Stimulated activated CD4-positive, alpha-beta T cell treated with anti-CD3 and anti-CD28 coated beads, Interleukin-12 subunit alpha, Interleukin-12 subunit beta, amount 100 ng/mL, for 48 hours (primary cell): ENCODE results near the gene AJAP1.

Source experiments
- DNase-seq, 3 donors: peaks; one replicate each; pipeline ENCODE4 v3.0.0-alpha.2; 2020; ENCODE audit warnings: low read depth in 2 of 3, low spot score in 1 of 3

The AJAP1 gene

DNA sequence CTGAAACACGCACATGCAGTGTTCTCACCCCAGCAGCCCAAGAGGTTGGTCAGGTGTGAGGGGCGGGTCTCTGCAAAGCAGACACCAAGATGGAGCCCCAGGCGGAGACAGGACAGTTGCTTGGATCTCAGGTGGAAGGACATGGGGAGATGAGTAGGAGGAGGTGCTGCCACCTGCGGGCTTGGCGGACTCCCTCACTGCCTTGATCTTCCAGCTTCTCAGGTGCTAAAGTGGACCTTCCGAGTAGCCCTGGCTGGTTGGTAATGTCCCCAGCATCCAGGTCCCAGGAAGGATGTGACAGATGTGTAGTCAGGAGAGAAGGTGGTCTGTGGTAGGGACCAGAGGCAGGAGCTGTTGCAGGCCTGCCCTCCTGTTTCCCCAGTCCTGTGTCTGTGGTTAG lies 114.1 kb downstream of the AJAP1 start:
- DNase-seq: no peak

DNA sequence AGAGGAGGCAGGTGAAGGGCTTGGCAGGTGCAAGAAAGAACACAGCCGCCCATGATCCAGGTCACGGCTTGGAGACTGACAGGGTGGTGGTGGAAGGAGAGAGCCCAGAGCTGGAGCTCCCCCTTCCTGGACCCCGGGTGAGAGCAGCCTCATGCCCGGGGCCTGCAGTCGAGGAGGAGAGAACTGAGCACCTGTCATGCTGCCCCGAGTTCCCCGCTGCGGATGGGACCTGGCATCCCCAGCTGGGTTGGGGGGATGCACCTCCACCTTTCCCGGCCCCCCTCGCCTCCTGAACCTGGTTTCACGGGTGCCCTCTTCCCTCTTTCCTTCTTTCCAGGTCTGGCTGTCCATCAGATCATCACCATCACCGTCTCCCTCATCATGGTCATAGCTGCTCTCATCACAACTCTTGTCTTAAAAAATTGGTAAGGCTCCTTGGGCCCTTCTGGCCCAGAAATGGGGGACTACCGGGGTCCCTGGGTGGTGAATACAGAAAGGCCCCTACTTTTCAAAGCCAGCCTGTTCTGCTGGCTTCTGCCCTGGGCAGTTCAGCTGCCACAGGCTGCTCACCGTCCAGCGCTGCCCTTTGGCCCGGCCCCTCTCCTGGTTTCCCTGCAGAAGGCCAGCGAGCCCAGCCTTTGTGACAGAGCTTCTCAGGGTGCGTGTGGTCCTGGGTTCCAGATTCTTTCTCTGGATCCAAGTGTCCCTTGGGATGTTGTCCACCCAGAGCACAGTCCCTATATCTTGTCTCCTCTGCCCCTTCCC lies 115.3 kb downstream of the AJAP1 start:
- no peak for DNase-seq

DNA sequence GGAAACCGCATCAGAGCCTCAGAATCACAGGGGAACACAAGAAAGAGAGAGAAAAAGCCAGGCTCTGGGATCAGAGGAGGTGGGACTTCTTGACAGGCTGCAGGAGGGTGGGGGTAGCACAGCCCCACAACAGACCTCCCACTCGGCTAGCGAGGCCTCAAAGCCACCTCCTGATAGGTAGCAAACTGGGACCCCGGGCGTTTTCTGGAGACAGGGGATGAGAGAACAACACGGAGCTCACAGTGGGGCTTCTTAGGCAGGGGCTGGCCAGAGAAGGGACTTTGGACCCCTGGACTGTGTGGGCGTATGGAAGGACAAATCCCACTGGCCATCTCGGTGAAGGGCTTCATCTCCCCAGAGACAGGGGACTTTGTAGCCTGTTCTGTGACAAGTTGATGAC lies 116.3 kb downstream of the AJAP1 start:
- no peak for DNase-seq

DNA sequence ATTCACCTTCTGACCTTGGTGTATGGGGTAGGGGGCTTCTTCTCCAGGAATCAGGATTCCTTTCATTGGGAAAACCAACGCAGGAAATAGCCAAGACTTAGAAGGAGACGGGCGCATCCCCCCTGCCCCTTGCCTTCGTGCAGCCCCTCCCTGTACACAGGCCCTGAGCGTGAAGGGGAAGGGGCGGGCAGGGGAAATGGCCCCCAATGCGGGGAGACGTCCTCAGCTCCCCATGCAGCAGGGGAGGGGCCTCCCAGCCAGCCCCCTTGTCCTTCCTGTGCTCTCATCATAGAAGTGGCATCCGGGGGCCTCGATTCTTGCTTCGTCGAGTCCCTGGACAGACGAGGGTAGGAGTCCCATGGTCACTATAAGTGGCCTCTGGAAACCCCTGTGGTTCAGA lies 116.9 kb downstream of the AJAP1 start:
- DNase-seq: no peak

DNA sequence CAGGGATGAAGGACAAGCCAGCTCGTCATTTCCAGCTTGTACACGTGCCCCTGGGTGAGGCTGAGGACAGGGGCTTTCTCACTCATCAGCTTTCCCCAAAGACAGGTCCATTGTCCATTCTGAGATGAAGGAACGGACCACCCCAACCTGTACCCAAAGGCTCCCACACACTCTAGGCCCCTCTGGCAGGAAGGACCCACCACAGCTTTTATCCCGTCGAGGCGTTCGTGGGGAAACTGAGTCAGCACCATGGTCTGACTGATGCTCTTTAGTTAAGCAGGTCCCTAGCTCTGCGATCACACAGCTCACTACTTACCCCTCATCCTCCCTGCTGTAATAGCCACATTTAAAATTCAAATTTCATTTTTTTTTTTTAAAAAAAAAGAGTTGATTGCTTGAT lies 117.3 kb downstream of the AJAP1 start:
- no peak for DNase-seq

DNA sequence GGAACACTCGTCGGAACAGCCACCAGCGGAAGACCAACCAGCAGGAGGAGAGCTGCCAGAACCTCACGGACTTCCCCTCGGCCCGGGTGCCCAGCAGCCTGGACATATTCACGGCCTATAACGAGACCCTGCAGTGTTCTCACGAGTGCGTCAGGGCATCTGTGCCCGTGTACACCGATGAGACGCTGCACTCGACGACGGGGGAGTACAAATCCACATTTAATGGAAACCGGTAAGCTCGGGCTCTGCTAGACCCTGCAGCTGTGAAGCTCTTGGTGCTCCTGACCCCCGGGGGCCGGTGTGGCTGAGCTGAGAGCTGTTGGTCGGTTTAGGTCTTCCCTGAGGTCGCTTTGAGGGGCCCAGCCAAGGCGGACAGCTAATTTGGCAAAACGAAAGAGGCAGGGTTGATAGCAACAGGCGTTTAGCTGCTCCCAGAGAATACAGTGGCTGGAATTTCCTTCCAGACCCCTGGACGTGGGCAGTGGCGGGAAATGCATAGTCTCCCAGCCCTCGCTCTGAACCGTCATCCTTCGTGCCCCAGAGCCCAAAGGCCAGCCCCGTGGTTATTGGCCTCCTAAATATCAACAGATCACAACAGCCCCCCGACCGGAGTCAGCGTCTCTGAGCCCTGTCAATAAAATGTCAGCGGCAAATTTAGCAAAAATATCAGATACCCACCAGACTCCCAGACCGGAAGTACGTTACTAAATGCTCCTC lies 118.0 kb downstream of the AJAP1 start:
- no peak for DNase-seq

DNA sequence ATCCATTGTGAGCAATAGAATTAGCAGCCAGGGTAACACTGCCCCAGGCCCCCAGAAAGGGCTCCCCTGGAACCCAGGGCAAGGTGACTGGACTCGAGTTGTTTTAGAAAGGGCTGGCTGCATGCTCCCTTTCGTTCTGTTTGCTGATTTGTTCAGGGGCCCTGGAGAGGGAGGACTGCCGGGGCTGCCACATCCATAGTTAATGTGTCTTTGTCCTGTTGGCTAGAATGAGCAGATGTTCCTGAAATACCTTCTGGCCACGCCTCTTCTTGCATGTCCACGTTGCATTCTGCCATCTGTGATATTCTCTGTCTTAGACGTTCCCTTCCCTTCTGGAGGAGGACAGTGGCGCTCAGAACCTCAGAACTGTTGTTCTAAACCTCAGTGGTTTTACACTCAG lies 118.8 kb downstream of the AJAP1 start:
- no peak for DNase-seq

DNA sequence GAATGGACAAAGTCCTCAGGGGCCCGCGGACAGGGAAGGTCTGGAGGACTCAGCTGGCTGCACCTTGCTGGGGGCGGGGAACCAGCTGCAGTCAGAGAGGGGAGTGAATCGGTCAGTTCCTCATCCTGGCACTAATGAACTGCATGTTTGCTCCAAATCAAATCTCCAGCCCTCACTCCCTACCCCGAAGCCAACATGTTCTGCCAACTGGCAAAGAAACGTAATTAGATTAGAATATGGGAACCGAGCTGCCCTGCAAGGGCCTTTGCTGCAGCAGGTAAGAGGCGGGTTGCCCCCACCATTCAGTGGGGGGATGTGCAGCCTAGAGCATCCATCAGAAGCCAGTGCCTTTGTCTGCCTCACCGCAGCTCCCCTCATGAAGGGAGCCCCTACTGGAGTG lies 121.1 kb downstream of the AJAP1 start:
- DNase-seq: no peak

DNA sequence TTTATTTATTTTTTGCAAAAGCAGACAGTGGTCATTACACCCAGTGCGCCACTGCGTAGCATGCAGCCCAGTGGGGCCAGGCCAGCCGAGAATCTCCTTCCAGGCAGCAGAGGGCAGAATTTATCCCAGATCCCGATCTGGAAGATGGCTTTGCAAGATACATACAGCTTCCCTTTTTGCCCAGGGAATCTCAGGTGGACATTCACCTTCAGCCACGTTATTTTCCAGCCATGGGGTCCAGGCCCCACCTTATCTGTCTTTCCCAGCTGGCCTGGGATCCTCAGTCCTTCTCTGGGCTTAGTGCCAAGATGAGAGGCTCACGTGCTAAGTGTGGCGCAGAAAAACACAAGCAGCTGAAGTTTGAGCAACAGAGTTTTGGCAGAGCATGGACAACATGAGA lies 123.6 kb downstream of the AJAP1 start:
- DNase-seq: no peak

DNA sequence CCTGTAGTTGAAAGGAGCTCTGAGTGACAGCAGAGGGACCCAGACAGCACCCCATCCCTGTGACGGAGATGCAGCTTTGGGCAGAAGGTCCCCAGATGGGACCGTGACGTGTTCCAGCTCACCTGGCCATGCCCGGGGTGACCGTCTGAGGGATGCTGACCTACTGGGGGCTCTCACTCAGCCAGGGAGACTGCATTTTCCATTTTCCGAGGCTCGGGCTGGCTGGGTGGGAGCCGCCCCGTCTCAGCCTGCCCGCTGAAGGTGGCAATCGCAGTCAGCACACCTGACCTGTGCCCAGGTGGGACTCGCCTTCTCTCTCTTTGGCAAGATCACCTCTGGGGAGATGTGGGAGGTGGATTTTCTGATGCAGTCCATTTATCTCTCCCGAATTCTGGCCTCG lies 127.2 kb downstream of the AJAP1 start:
- no peak for DNase-seq

DNA sequence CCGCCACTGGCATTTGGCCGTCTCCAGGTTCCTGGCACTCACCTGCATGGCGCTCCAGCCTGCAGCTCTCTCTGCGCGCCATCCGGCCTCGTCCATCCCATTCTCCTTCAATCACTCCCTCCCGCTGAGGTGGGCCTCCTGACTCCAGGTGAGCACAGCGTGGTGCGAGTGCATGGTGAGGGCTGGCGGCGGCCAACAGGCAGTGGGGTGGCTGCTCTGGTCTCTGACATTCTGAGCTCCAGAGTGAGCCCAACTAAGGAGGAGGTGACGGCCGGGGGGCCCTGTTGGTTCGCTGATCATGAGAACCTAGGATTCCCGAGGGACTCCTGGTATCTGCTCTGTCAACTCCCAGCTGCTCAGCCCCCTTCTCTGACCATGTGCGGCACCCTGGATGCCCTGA lies 130.4 kb downstream of the AJAP1 start:
- DNase-seq: no peak

DNA sequence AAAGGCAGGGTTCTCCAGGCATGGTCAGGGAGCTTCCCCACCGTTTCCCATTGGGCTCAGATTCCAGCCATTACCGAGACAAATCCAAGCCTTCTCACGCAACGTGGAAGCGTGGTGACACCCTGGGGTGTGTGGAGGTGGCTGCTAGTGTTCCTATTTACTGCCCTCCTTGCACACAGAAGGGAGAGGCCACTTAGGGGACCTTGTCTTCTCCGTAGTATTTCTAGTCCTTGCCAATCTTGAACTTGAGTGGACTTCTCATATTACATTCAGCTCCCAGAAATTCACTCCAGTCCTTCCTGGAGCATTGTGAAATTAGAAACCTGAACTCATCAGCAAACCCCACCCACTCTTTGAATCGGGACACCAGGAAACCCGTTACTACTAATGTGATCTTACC lies 131.6 kb downstream of the AJAP1 start:
- DNase-seq: no peak

DNA sequence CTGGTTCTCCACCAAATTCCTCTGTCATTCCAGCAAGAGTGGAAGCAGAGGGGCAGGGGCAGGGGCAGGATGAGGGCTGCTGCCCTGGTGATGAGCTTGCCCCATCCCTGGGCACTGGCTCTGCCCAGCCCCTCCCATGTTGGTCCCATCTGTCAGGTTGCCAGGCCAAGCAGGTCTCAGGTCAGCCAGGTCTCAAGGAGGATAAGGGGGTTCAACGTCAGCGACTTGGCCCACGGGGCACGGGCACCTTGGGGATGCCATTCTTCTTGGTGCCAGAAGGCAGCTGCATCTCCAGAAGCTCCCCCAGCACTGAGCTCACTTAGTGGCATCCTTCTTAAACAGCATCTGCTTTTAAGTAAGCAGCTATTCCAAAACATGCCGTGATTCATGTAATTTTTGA lies 133.1 kb downstream of the AJAP1 start:
- no peak for DNase-seq

DNA sequence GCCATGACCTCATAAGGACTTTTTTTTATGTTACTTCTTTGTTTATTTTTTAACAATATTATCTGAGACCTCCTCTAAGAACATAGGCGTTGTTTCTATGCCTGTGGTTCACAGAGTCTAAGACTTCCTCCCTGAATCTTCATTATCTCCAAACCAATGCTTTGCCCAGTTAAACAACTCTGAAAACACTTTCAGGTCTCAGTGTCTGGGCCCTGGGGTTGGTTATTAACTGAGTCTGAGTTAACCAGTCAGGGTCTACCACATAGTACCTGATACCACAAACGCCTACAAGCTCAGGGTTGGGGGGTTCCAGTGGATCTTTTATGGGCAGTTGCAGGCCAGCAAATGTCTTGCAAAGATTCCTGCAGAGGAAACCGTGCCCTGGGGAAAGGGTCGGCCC lies 138.2 kb downstream of the AJAP1 start:
- no peak for DNase-seq

DNA sequence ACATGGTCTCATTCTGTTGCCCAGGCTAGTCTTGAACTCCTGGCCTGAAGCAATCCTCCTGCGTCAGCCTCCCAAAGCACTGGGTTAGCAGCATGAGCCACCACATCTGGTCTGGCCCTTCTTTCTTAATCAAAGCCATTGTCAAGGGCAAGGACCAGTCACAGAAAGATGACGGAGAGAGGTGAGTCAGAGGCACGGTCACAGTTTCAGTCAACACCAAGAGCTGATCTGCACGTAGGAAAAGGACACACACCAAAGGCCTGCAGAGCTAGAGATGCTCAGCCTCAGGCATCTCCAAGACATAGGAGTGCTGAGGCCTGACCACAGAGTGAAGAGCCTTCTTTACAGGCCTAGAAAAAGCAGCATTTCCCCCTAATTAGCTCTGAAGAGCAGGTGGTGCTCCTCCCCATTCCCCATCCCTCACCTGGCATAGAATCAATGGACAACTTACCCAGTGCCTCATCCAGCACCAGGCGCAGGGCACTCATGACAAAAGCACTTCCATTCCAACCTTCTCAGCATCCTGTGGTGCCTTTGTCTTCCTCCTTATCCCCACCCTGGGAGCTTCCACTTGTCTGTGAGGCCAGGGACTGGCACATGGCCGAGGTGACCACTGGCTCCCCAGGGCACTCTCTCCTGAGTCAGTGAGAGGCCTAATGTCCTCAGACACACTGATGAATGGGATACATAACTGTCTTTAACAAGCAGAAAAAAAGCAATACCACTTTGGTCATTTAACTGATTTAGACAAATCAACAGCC lies 139.8 kb downstream of the AJAP1 start:
- no peak for DNase-seq

DNA sequence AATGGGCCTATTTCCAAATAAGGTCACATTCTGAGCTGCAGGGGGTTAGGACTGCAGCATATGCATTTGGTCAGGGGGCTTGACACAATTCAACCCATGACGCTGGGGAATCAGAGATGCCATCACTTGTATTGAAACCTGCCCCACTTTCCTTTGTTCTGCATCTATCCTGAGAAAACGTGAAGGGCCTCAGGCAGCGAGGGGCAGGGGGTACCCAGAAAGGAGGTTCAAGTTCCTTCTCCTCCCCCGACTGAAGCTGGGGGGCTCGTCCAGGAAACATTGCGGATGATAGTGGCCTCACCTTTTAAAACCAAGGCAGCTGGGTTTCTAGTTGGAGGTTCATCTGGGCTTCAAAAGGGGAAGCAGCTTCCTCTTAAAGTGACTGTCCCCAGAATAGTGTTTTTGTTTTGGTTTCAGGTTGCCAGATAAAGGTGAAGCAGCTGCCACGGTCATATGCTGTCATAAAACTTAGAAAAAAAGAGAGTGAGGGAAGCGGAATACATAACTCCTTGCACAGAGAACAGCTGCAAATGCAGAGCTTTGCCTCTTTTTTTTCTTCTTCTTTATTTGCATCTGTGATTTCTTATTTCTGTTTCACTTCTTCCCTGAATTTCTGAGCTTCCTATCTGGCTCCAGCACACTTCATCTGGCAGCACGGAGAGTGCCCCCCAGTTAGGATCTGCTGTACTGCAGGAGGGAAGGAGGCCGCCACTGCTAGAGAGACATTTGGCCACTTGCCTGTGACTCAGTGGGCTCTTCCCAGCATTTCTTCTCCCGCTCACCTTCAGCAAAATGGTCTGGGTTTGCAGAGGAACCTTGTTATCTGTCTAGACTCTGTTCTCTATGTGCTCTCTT lies 142.0 kb downstream of the AJAP1 start:
- DNase-seq: no peak

DNA sequence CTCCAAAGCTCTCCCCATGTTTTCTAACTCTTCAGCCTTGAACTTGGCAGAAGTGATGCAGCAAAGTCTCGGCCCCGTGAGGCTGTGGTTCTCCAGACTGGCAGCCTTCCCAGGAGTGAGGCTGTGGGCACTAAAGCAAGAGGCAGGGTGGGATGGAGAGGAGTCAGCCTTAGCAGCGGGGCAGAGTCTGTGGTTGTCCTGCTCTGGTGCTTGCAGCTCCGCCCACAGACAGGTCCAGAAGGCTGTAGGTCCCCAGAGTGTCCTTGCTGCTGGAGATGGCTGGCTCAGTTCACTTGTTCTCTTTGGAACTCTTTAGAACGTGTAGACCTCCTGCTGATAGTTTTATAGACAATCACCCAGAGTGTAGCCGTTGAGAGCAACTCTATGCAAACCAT lies 142.6 kb downstream of the AJAP1 start:
- DNase-seq: no peak

DNA sequence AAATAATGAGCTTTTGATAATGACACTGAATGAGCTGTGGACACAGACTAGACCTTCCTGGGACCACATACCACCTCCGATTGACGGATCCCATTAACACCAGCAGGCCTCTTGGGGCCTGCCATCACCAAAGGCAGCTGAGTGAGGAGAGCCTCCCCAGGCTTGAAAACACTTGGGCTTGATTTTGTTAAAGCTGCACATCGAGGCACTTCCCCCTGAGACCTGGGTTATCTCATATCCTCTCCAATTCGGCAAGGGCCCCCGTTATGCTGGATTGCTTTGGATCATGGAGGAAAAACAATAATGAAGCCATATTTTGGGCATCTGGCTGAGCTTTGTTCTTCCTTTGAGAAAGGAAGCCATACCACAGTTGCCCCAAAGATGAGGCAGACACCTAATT lies 143.0 kb downstream of the AJAP1 start:
- DNase-seq: no peak

DNA sequence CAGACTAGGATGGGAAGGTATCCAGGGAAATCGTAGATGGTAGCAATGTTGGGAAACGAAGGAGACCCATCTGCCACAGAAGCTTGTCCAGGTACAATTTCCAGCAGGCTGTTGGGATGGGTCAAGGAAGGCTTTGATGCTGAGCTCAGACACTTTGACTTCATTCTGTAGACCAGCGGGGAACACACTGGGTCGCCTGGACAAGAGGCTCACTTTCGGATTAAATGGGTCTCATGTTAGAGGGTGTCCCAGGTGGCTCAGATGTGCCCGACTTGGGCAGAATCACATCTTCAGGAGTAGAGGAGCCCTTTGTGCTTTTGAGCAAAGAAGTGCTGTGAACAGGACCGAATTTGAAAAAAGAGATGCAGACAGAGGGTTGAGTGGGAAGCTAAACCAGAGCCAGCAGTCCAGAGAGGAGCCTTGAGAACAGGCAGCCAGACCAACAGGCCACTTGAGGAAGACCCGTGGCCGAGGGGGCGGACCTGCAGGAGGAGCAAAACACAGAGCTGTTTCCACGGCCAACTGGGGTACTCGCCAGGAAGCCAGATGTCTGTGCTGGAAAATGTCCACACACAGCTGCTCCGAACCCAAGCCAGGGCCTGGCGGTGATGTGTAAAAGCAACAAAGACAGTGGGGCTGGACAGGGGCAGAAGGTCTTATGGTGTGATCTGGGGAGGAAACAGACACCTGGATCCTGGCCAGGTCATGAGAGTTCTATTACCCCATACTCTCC lies 146.9 kb downstream of the AJAP1 start:
- no peak for DNase-seq

DNA sequence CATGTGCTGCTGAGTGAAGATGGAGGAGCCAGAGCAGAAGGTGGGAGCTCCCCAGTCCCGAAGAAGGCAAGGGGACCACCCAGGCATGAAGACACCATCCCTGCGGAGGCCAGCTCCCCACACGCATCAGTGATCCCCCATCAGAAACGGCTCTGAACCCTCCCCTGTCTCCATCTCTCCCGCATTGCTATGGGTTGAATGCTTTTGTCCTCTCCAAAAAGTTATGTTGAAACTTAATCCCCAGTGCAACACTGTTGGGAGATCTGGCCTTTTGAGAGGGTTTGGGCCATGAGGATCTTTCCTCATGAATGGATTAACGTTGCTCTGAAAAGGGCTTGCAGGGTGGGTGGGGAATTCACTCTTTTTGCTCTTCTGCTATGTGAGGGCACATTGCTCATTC lies 147.6 kb downstream of the AJAP1 start:
- DNase-seq: no peak

DNA sequence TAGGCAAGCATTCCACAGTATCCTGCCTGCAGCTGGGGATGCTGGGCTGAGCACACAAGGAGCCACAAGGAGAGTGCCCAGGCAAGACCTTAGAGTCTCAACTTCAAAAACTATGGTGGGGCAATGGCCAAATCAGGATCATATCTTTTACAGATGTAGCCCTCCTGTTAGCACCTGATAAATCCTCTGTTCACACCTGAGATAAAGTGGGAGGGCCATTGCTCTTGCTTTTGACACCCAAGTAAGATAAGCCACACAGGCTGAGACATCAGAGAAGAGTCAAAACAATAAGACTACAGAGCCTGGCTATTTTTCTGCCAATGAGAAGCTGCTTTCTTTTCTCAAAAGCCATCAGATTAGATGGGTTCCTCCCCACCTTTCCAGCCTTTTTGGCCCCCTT lies 148.9 kb downstream of the AJAP1 start:
- DNase-seq: no peak
